K562 (cell line): ENCODE results near the gene STX11. TPM values are rescaled to one million over a fixed set of nuclear protein-coding genes. Genes with fewer than 3 reads are reported as not detected.

ENCODE experiments used
- ATAC-seq: fragments of 200-7000 bp; cut with Tn5 transposase; 3 replicates; pipeline ENCODE4 v1.9.1; 2020; ENCODE audit warnings: moderate library complexity
- BruUV-seq: library from RNA; stranded (reverse); fragments of 400-500 nt; replicated peaks from 2 replicates; lab custom pipeline; 2021; lab: Mats Ljungman, UMichigan
- CTCF ChIA-PET: fragments of 300-600 bp; formaldehyde crosslinking; extraction: SDS; loops from one replicate; lab custom pipeline; 2021; ENCODE audit warnings: low intra/inter-chr PET ratio; lab: Yijun Ruan, JAX
- POLR2A ChIA-PET: fragments of 300-600, 350-650 bp; sonication (Branson Sonifier 250); formaldehyde crosslinking; extraction: SDS; loops from one replicate; lab custom pipeline; 2021; ENCODE audit warnings: antibody characterized with exemption, inconsistent platforms; lab: Yijun Ruan, JAX
- DNase-seq, 4 experiments: peaks; one replicate each; pipeline versions ENCODE4 v3.0.0 to v3.0.0-alpha.2; 2011 to 2018; ENCODE audit warnings: low spot score in 3 of 4, mixed read lengths in 3 of 4; ENCODE audit errors: extremely low read depth in 1 of 4
- FAIRE-seq: peaks from 2 replicates; lab custom pipeline; 2011; peaks lifted over from hg19 to GRCh38; lab: Jason Lieb, UNC
- H2AFZ ChIP-seq: 2 replicates; pipeline ENCODE4 v1.6.0; 2011; ENCODE audit warnings: low read depth, low read length, control low read depth, inconsistent platforms
- H3K27ac ChIP-seq: fragments of 200-600 bp; 3 replicates; pipeline ENCODE4 v1.8.0; 2011; ENCODE audit warnings: low read depth, mild to moderate bottlenecking, control low read depth, inconsistent platforms, low read length, moderate library complexity, mixed read lengths; ENCODE audit errors: extremely low read depth
- H3K27me3 ChIP-seq, 2 experiments: fragments of 300-600 bp in 1 of 2; 2 replicates in 1 of 2; 3 replicates in 1 of 2; pipeline versions ENCODE4 v1.6.0 to v1.8.0; 2011; ENCODE audit warnings: inconsistent platforms in 2 of 2, low read length in 2 of 2, mild to moderate bottlenecking in 1 of 2, mixed read lengths in 1 of 2, moderate library complexity in 1 of 2; ENCODE audit not compliant: control insufficient read depth in 2 of 2, insufficient read depth in 2 of 2
- H3K36me3 ChIP-seq: fragments of 300-600 bp; 3 replicates; pipeline ENCODE4 v1.8.0; 2011; ENCODE audit warnings: mild to moderate bottlenecking, low read length, inconsistent platforms; ENCODE audit not compliant: control insufficient read depth, insufficient read depth
- H3K4me1 ChIP-seq, 2 experiments: fragments of 200-600 bp in 1 of 2; replicated peaks in 1 of 2; 2 replicates in 1 of 2; 3 replicates in 1 of 2; pipeline versions ENCODE4 v1.5.1 to v1.8.0; 2011; ENCODE audit warnings: inconsistent platforms in 2 of 2, low read length in 2 of 2, mild to moderate bottlenecking in 1 of 2, mixed read lengths in 1 of 2, moderate library complexity in 1 of 2; ENCODE audit not compliant: control insufficient read depth in 2 of 2, insufficient read depth in 2 of 2
- H3K4me2 ChIP-seq: 2 replicates; pipeline ENCODE4 v1.6.1; 2011; ENCODE audit warnings: low read length, control low read depth, inconsistent platforms, mixed read lengths; ENCODE audit not compliant: insufficient read depth
- H3K4me3 ChIP-seq: fragments of 200-600 bp; sonication (generic), shearing (Covaris generic); 2 replicates; pipeline ENCODE4 v1.5.1; 2016; ENCODE audit warnings: control low read depth, inconsistent platforms
- H3K79me2 ChIP-seq: fragments of 200-600 bp; 3 replicates; pipeline ENCODE4 v1.8.0; 2011; ENCODE audit warnings: low read length, inconsistent platforms; ENCODE audit not compliant: control insufficient read depth, insufficient read depth
- H3K9ac ChIP-seq, 2 experiments: 2 replicates each; pipeline versions ENCODE4 v1.6.0 to v1.6.1; 2011; ENCODE audit warnings: low read depth in 2 of 2, low read length in 2 of 2, control low read depth in 1 of 2, inconsistent platforms in 1 of 2, mild to moderate bottlenecking in 1 of 2, mixed read lengths in 1 of 2; ENCODE audit not compliant: insufficient read depth in 1 of 2
- H3K9me1 ChIP-seq: one replicate; pipeline ENCODE4 v1.6.0; 2011; ENCODE audit warnings: inconsistent platforms, mild to moderate bottlenecking, low read length, moderate library complexity; ENCODE audit not compliant: control insufficient read depth, insufficient read depth
- H3K9me3 ChIP-seq: replicated peaks from 2 replicates; pipeline ENCODE4 v1.5.1; 2011; ENCODE audit warnings: low read depth, low read length, inconsistent platforms; ENCODE audit not compliant: control insufficient read depth, insufficient read depth
- H4K20me1 ChIP-seq: replicated peaks from 2 replicates; pipeline ENCODE4 v1.6.1; 2011; ENCODE audit warnings: low read length, inconsistent platforms, mixed read lengths; ENCODE audit not compliant: control insufficient read depth, insufficient read depth
- CREB5 ChIP-seq: fragments of 250-450 bp; sonication (Bioruptor Pico); IDR thresholded peaks from 2 replicates; pipeline ENCODE4 v1.5.0; 2020; ENCODE audit warnings: mild to moderate bottlenecking
- FUS ChIP-seq: fragments of 200-400 bp; formaldehyde crosslinking; optimal IDR thresholded peaks from 2 replicates; pipeline ENCODE3; 2017; ENCODE audit warnings: low read depth, low read length
- HDAC2 ChIP-seq: fragments of 450-650 bp; IDR thresholded peaks from 2 replicates; pipeline ENCODE4 v1.6.1; 2016; ENCODE audit warnings: mild to moderate bottlenecking
- IFI16 ChIP-seq: fragments of 250-450 bp; sonication (Bioruptor Pico); IDR thresholded peaks from 2 replicates; pipeline ENCODE4 v2.1.2; 2022; ENCODE audit warnings: mild to moderate bottlenecking, inconsistent platforms
- NFRKB ChIP-seq: fragments of 450-650 bp; IDR thresholded peaks from 2 replicates; pipeline ENCODE4 v1.6.1; 2016; ENCODE audit warnings: low read depth
- NONO ChIP-seq, 2 experiments: fragments of 200-400 bp in 1 of 2; fragments of 450-650 bp in 1 of 2; formaldehyde crosslinking in 1 of 2; IDR thresholded peaks; 2 replicates each; pipeline ENCODE4 v1.6.1; 2017; ENCODE audit warnings: low read depth in 2 of 2, mild to moderate bottlenecking in 2 of 2, moderate library complexity in 2 of 2, low read length in 1 of 2
- PHB ChIP-seq: fragments of 250-450 bp; sonication (Bioruptor Pico); IDR thresholded peaks from 2 replicates; pipeline ENCODE4 v1.5.0; 2021
- PRDM10 ChIP-seq: fragments of 450-650 bp; IDR thresholded peaks from 2 replicates; pipeline ENCODE4 v1.6.1; 2018; ENCODE audit not compliant: partially characterized antibody
- TFAP4 ChIP-seq: sonication (generic); formaldehyde crosslinking; IDR thresholded peaks from 2 replicates; pipeline ENCODE4 v1.8.0; 2022; ENCODE audit warnings: missing genetic modification reagents, mild to moderate bottlenecking, moderate library complexity, borderline replicate concordance
- THAP12 ChIP-seq: fragments of 250-450 bp; sonication (Bioruptor Pico); IDR thresholded peaks from 2 replicates; pipeline ENCODE4 v1.9.0; 2021; ENCODE audit warnings: mild to moderate bottlenecking, inconsistent platforms
- ZC3H8 ChIP-seq: fragments of 450-650 bp; IDR thresholded peaks from 2 replicates; pipeline ENCODE4 v1.6.1; 2017
- ZNF696 ChIP-seq: fragments of 250-450 bp; sonication (Bioruptor Pico); conservative IDR thresholded peaks from 2 replicates; pipeline ENCODE4 v1.4.0; 2020; ENCODE audit warnings: mild to moderate bottlenecking, moderate library complexity
- ZNF707 ChIP-seq: fragments of 250-450 bp; sonication (Bioruptor Pico); conservative IDR thresholded peaks from 2 replicates; pipeline ENCODE4 v1.8.0; 2022; ENCODE audit warnings: inconsistent platforms, mild to moderate bottlenecking, moderate library complexity
- ZSCAN29 ChIP-seq: fragments of 450-650 bp; IDR thresholded peaks from 2 replicates; pipeline ENCODE4 v1.6.1; 2017
- WGBS: fragments of 100-300 bp; shearing (Covaris generic); methylation state at CpG from one replicate; pipeline ENCODE4 v1.1.6; 2016; ENCODE audit warnings: low coverage, mixed read lengths; ENCODE audit not compliant: insufficient coverage; ENCODE audit errors: missing lambda C conversion rate; 5-methylcytosine and 5-hydroxymethylcytosine counted together
- in situ Hi-C: fragments of 300-500 bp; cut with MboI; formaldehyde crosslinking; loops from 4 replicates; pipeline ENCODE4 v1.15.0; 2018; ENCODE audit warnings: inconsistent platforms, mixed read lengths
- intact Hi-C: fragments of 100-400 bp; cut with micrococcal nuclease; formaldehyde crosslinking; loops from 2 replicates; pipeline ENCODE4 v1.14.2; 2022
- polyA plus RNA-seq, 8 experiments: library from polyadenylated mRNA; depleted of rRNA in 4 of 8; stranded (reverse) in 5 of 8; unstranded in 3 of 8; fragments of >200 nt; fragmentation: Nextera tagmentation in 2 of 8; fragmentation: Illumina TruSeq in 1 of 8; extraction: Ambion mirVana in 2 of 8; extraction: Trizol in 1 of 8; gene quantifications; 2 replicates each; pipeline versions ENCODE4 v1.2.1 to v1.2.3, GENCODE V29; 2011 to 2014; ENCODE audit warnings: inconsistent platforms in 1 of 8, missing spikeins in 1 of 8
- total RNA-seq, 7 experiments: library from RNA; depleted of rRNA in 6 of 7; stranded (reverse); fragments of >200 nt in 6 of 7; fragmentation: Illumina TruSeq in 2 of 7; extraction: Trizol in 2 of 7; gene quantifications; 2 replicates each; pipeline versions ENCODE4 v1.2.1 to v1.2.3, GENCODE V29; 2011 to 2021; ENCODE audit warnings: low replicate concordance in 1 of 7

STX11 gene
- total and polyA plus RNA-seq, 9 of the 15 experiments (the other 6 are each of a cell fraction or from before 2014, with no cell fraction given) = 0.06 to 0.73 (median 0.40) TPM

GRCh38 chr6:144193181-144193580, 42.9 kb downstream of the STX11 start:
- no peak overlapping the region for H3K4me3 ChIP-seq
- no TSS peak for BruUV-seq
- H3K4me1 ChIP-seq = no peaks in the 10 kb centered on the region
- H3K27ac ChIP-seq = no peak overlapping the region
- no peak for FAIRE-seq
- no peak overlapping the region for H3K9ac ChIP-seq
- no peak for ATAC-seq
- no peak overlapping the region for H3K4me2 ChIP-seq
- in situ Hi-C loops = no loop called here
- H3K9me1 ChIP-seq = no peaks in the 10 kb centered on the region
- peaks cover 0 to 3% of the 10 kb centered on the region in 2 experiments; a peak in 2 of 5 replicates for H3K27me3 ChIP-seq
- no peaks in the 10 kb centered on the region for H4K20me1 ChIP-seq
- no peak for DNase-seq
- CTCF ChIA-PET = interaction anchor here (0.8 kb wide), 1 partner anchor 647 kb away, joined by 3 read pairs; no protein-coding TSS in a partner anchor
- intact Hi-C loops = no loop called here
- no peaks in the 10 kb centered on the region for H3K79me2 ChIP-seq
- no peaks in the 10 kb centered on the region for H3K36me3 ChIP-seq
- WGBS = 0% methylated on average over 2 of the region's 2 CpGs
- TF ChIP-seq ZC3H8 (no peak), THAP12 (no peak), HDAC2 (no peak), ZNF696 (CRISPR knock-in tag) (no peak), NFRKB (no peak), IFI16 (CRISPR knock-in tag) (no peak), ZSCAN29 (no peak), ZNF707 (no peak), FUS (no peak), CREB5 (no peak), TFAP4 (CRISPR knock-in tag) (no peak), NONO (IDR thresholded peaks at IDR 0.05; ENCODE audit: low read depth in 2 of 2, low read length in 1 of 2) (no peak), PHB (CRISPR knock-in tag) (no peak), PRDM10 (no peak)
- TF ChIP-seq, all 486 proteins: peak for 0
- POLR2A ChIA-PET = no interaction called here
- no peak overlapping the region for H2AFZ ChIP-seq
- no peaks in the 10 kb centered on the region for H3K9me3 ChIP-seq
